Prostate gland (tissue), 2 donors: ENCODE results near the gene SPATS2.

Source experiments
- CTCF ChIP-seq, 4 experiments: fragments of 200-600 bp in 2 of 4; fragments of 450-650 bp in 2 of 4; sonication (generic) in 2 of 4; IDR thresholded peaks; 1 replicate in 3 of 4; 2 replicates in 1 of 4; pipeline ENCODE4 v1.5.1; 2016 to 2019; ENCODE audit warnings: antibody characterized with exemption in 4 of 4, mild to moderate bottlenecking in 2 of 4, moderate library complexity in 2 of 4
- POLR2A ChIP-seq: fragments of 450-650 bp; IDR thresholded peaks from one replicate; pipeline ENCODE4 v1.6.1; 2016; ENCODE audit warnings: antibody characterized with exemption, mild to moderate bottlenecking
- POLR2AphosphoS5 ChIP-seq: sonication (generic); formaldehyde crosslinking; IDR thresholded peaks from one replicate; pipeline ENCODE4 v1.6.1; 2017; ENCODE audit warnings: antibody characterized with exemption

- TF ChIP-seq CTCF (IDR thresholded peaks at IDR 0.05) (no peak), POLR2AphosphoS5 (no peak), POLR2A (no peak)
Measured at GRCh38 chr12:49557187-49557916, 190.1 kb downstream of the SPATS2 start.
